Dendritic cell treated with granulocyte-macrophage colony-stimulating factor and Interleukin-4, amounts not matched to agents 40 ng/mL and 50 ng/mL, for 4 days (primary cell): ENCODE measurements around the gene NADK.
"Not testable (repeated sequence)": the region's sequence is repeated elsewhere in the genome, so short reads cannot be mapped to it uniquely, and the experiment has no call there.

Source experiments
- H3K27ac Mint-ChIP-seq: one replicate; pipeline ENCODE4 v1.8.0; 2022; ENCODE audit warnings: mild to moderate bottlenecking, mixed read lengths
- H3K27me3 Mint-ChIP-seq: one replicate; pipeline ENCODE4 v1.8.0; 2022; ENCODE audit warnings: mild to moderate bottlenecking, mixed read lengths
- H3K36me3 Mint-ChIP-seq: one replicate; pipeline ENCODE4 v1.8.0; 2022; ENCODE audit warnings: low read depth, mixed read lengths
- H3K4me1 Mint-ChIP-seq: one replicate; pipeline ENCODE4 v1.8.0; 2022; ENCODE audit warnings: low read depth, mixed read lengths
- H3K4me3 Mint-ChIP-seq: one replicate; pipeline ENCODE4 v1.8.0; 2022; ENCODE audit warnings: mild to moderate bottlenecking, moderate library complexity, mixed read lengths
- H3K9me3 Mint-ChIP-seq: one replicate; pipeline ENCODE4 v1.8.0; 2022; ENCODE audit warnings: mixed read lengths
- intact Hi-C: fragments of 100-400 bp; cut with micrococcal nuclease; formaldehyde crosslinking; loops from one replicate; pipeline ENCODE4 v1.15.0; 2022

The NADK gene

DNA sequence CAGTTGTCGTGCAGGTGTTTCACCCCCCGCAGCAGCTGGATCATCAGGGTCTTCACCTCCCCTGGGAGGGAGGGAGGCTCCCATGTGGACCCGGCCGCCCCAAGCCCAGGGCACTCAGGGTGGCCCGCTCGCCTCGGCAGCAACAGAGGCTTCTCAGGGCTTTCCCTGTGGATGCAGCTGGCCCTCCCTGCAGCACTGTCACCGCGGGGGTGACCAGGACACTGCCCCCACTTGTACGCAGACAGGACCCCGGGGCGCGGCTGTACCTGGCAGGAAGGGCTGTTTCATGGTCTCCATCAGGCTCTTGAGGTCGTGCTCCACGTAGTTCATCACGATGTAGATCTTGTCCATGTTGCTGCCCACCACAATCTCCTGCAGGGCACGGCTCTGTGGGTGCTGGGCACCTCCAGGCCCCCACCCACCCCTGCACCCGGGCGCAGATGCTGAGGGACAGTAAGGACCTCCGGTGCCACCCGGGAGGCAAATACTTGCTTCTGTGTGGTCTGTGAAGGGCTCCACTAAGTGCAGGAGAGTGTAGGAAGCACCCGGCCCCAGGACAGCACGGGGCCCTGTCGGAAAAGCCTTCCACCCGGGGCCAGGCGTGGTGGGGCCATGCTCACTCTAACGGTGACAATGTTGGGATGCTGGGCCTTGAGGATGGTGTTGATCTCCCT lies 73.8 kb downstream of the NADK start:
- H3K4me3 Mint-ChIP-seq, intact Hi-C loops, H3K4me1 Mint-ChIP-seq, H3K27me3 Mint-ChIP-seq, H3K9me3 Mint-ChIP-seq, H3K27ac Mint-ChIP-seq: not testable (repeated sequence)
- H3K36me3 Mint-ChIP-seq = peaks cover 35% of the 10 kb centered on the region

DNA sequence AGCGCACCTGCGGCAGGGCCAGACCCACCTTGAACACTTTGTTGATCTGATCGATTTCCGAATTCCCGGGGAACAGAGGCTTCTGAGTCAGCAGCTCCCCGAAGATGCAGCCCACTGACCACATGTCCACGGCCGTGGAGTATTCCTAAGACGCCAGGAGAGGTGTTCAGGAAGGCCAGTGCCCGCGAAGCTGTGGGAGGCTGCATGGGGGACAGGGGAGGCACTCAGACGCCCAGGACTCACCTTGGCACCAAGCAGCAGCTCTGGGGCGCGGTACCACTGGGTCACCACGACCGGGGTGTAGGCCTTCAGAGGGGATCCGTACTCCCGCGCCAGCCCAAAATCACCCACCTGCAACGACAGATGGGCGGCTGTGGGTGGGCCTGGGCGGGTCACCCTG lies 74.5 kb downstream of the NADK start:
- H3K4me1 Mint-ChIP-seq = no peaks in the 10 kb centered on the region
- no peaks in the 10 kb centered on the region for H3K9me3 Mint-ChIP-seq
- peaks cover 3% of the 10 kb centered on the region for H3K27me3 Mint-ChIP-seq
- H3K36me3 Mint-ChIP-seq = peaks cover 35% of the 10 kb centered on the region
- H3K27ac Mint-ChIP-seq = no peak overlapping the region
- no peak overlapping the region for H3K4me3 Mint-ChIP-seq
- intact Hi-C loops = no loop called here

DNA sequence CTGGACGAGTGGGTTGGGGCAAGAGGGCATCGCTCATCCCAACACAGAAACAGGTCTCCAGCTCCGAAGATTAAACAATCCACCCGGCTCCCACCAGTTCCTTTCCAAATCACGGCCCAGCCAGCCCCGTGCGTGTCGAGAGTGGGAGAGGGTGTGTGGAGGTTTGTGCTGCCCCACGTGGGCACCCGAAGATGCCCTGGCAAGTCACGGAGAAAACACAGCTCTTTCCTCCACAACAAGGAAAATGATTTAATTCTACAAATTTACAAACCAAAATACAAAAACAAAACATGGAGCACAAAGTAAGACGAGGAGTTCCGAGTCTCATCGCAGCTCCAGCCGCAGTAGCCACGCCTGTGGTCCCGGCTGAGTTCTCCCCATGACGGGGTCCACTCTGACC lies 75.8 kb downstream of the NADK start:
- not testable (repeated sequence) for H3K27me3 Mint-ChIP-seq
- peaks cover 28% of the 10 kb centered on the region for H3K36me3 Mint-ChIP-seq

More for the DNA sequence above, 75.8 kb downstream of the NADK start:
- H3K27ac Mint-ChIP-seq, H3K4me3 Mint-ChIP-seq, intact Hi-C loops, H3K4me1 Mint-ChIP-seq, H3K9me3 Mint-ChIP-seq: not testable (repeated sequence)
